ENCODE data around the gene PIK3R1. TPM values are rescaled to one million over a fixed set of nuclear protein-coding genes. Genes with fewer than 3 reads are reported as not detected.

Gene PIK3R1
- 15.0 and 19.8 TPM in 2 replicates for total RNA-seq (2014; rRNA removed; shearing (Covaris generic))

DNA sequence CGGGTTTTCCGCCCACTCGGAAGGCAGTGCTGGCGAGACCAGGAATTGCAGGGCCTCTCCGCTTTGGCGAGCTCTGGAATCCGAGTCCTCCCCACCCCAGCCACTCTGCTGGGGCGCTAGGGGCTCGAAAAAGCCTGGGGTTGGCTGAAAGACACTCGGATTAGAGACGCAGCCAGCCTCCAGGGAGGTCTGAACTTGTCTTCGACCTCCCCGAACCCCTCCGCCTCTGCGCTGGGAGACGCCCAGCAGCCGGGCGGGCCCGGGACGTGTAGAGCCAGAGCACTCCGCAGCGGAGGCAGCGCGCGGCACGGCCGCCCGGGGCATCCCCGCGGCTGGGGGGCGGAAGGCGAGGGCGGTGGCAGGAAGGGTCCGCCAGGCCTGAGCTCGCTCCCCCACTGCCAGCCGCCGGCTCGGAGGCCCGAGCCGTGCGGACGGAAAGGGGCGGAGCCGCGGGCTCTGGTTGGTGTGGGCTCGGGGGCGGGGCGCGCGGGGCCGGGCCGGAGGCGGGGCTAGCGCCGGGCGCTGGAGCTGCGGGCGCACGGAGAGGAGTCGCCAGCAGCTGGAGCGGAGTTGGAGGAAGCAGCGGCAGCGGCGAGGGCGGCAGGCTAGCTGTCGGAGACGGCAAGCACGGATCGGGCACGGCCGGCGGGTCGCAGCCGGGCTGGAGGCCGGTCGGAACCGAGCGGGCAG lies at the start of gene PIK3R1:
PIK3R1 (plus strand) TSS at position 549 of the 690 bp plus-strand sequence. CDS start 10,920 bp downstream, outside the sequence.
- Histone ChIP-seq H3K27me3 (ENCODE audit: control insufficient read depth, insufficient read depth, low read length) (peaks cover 9% of the 10 kb centered on the region; the same call in 1 of the 2 replicates), H3K36me3 (replicated peaks; ENCODE audit: control insufficient read depth, insufficient read depth, low read length) (no peaks in the 10 kb centered on the region), H3K4me3 (ENCODE audit: insufficient read depth, low read depth, low read length) (peak within 1 kb of the TSS; percentile 90)
- DNase-seq, result peak; percentile 97

DNA sequence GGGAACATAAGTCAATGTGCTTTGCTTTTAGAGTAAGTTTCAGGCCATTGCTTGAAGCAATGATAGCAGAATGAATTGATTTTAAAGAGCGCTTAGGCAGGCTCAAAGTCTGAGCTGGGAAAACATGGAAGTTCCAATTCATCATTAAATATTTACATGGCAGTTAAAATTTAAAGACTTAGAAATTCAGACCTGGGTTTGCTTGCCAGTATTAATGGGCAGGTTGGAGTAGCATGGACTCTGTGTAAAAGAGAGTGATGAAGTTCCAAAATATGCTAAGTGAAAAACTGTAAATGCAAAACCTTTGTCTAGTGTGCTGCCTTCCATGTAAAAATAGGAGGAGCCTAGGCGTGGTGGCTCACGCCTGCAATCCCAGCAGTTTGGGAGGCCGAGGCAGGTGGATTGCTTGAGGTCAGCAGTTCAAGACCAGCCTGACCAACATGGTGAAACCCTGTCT lies 48.3 kb upstream of the PIK3R1 start:
- no peak overlapping the region for H3K4me3 ChIP-seq (ENCODE audit: insufficient read depth, low read depth, low read length)
- no peak for DNase-seq
- H3K27me3 ChIP-seq (ENCODE audit: control insufficient read depth, insufficient read depth, low read length), result no peaks in the 10 kb centered on the region
- H3K36me3 ChIP-seq (replicated peaks; ENCODE audit: control insufficient read depth, insufficient read depth, low read length), result no peaks in the 10 kb centered on the region

- no peak overlapping the region for H3K4me3 ChIP-seq (ENCODE audit: insufficient read depth, low read depth, low read length)
- H3K27me3 ChIP-seq (ENCODE audit: control insufficient read depth, insufficient read depth, low read length), result no peaks in the 10 kb centered on the region
- DNase-seq, result peak; percentile 49
Observed at GRCh38 chr5:68169903-68170302, 45.7 kb upstream of the PIK3R1 start.

DNA sequence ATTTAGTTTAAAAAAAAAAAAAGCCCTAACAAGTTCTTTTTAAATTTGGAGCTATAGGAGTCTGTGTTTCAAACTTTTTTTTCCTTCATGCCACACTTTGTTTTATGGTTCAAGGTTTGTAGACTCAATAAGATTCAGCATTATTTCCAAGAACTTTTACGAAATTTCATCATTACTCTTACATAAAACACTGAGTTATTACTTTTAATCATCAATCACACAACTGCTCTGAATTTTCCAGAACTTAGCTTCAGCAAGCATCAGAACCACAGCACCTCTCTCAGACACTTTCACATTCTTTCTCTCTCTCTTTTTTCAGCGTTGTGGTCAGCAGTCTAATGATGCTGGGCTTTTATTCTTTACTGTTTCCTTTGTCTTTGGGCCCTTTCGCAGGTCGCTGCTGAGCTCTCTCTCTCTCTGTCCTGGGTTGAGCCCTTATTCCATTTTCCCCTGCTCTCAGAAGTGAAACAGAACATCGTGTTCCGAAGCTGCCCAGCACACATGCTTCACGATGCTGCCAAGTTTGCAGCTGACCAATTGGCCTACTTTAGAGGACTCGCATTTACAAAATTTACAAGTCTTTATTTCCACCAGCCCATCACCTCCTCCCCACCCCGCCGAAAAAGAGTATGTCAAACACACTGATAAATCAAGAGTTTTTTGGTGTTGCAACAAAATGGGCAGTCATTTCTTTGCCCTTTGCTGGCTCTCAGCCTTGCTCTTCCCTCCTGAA lies 44.6 kb upstream of the PIK3R1 start:
- DNase-seq, result no peak
- Histone ChIP-seq H3K27me3 (ENCODE audit: control insufficient read depth, insufficient read depth, low read length) (no peaks in the 10 kb centered on the region), H3K4me3 (ENCODE audit: insufficient read depth, low read depth, low read length) (no peak overlapping the region)

More at GRCh38 chr5:68169903-68170302, 45.7 kb upstream of the PIK3R1 start:
- no peaks in the 10 kb centered on the region for H3K36me3 ChIP-seq (replicated peaks; ENCODE audit: control insufficient read depth, insufficient read depth, low read length)

GRCh38 chr5:68172314-68172713 lies 43.2 kb upstream of the PIK3R1 start:
- no peak for DNase-seq
- Histone ChIP-seq H3K4me3 (ENCODE audit: insufficient read depth, low read depth, low read length) (no peak overlapping the region), H3K27me3 (ENCODE audit: control insufficient read depth, insufficient read depth, low read length) (no peaks in the 10 kb centered on the region), H3K36me3 (replicated peaks; ENCODE audit: control insufficient read depth, insufficient read depth, low read length) (no peaks in the 10 kb centered on the region)

More for the DNA sequence above, 44.6 kb upstream of the PIK3R1 start:
- no peaks in the 10 kb centered on the region for H3K36me3 ChIP-seq (replicated peaks; ENCODE audit: control insufficient read depth, insufficient read depth, low read length)

DNA sequence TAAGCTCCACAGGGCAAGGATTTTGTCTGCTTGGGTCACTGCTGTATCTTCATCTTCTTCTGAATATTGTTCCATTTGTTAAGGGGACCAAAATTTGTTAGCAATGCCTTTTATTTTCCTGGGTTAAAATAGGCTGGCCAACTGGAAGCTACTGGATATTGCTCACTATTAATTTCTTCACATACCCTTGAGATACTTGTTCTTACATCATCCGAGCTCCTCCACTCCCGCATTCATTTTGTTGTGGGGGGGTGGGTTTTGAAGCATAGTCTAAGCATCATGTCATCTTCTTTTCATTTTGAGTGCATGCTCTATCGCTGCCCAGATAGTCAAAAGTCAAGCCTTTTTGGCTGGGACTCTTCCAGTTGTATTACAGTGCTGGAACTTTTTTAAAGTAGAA lies 42.5 kb upstream of the PIK3R1 start:
- H3K36me3 ChIP-seq (replicated peaks; ENCODE audit: control insufficient read depth, insufficient read depth, low read length), result no peaks in the 10 kb centered on the region
- H3K27me3 ChIP-seq (ENCODE audit: control insufficient read depth, insufficient read depth, low read length), result no peaks in the 10 kb centered on the region
- DNase-seq, result no peak
- no peak overlapping the region for H3K4me3 ChIP-seq (ENCODE audit: insufficient read depth, low read depth, low read length)

DNA sequence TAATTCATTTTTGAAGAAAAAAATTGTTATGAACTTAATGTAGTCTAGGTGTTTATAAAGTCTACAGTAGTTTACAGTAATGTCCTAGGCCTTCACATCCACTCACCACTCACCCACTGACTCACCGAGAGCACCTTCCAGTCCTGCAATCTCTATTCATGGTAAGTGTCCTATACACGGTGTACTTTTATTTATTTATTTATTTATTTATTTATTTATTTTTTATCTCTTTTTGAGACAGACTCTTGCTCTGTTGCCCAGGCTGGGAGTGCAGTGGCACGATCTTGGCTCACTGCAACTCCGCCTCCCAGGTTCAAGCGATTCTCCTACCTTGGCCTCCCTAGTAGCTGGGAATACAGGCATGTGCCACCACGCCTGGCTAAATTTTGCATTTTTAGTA lies 39.3 kb upstream of the PIK3R1 start:
- no peaks in the 10 kb centered on the region for H3K27me3 ChIP-seq (ENCODE audit: control insufficient read depth, insufficient read depth, low read length)
- no peak for DNase-seq
- no peak overlapping the region for H3K4me3 ChIP-seq (ENCODE audit: insufficient read depth, low read depth, low read length)
- H3K36me3 ChIP-seq (replicated peaks; ENCODE audit: control insufficient read depth, insufficient read depth, low read length), result no peaks in the 10 kb centered on the region

- no peaks in the 10 kb centered on the region for H3K36me3 ChIP-seq (replicated peaks; ENCODE audit: control insufficient read depth, insufficient read depth, low read length)
- no peak overlapping the region for H3K4me3 ChIP-seq (ENCODE audit: insufficient read depth, low read depth, low read length)
- DNase-seq, result no peak
- no peaks in the 10 kb centered on the region for H3K27me3 ChIP-seq (ENCODE audit: control insufficient read depth, insufficient read depth, low read length)
Observed at GRCh38 chr5:68176802-68177479, 38.6 kb upstream of the PIK3R1 start.

- no peak overlapping the region for H3K4me3 ChIP-seq (ENCODE audit: insufficient read depth, low read depth, low read length)
- DNase-seq, result no peak
- H3K36me3 ChIP-seq (replicated peaks; ENCODE audit: control insufficient read depth, insufficient read depth, low read length), result no peaks in the 10 kb centered on the region
- H3K27me3 ChIP-seq (ENCODE audit: control insufficient read depth, insufficient read depth, low read length), result no peaks in the 10 kb centered on the region
Observed at GRCh38 chr5:68177676-68178075, 37.9 kb upstream of the PIK3R1 start.

GRCh38 chr5:68178579-68178978 lies 37.0 kb upstream of the PIK3R1 start:
- no peaks in the 10 kb centered on the region for H3K36me3 ChIP-seq (replicated peaks; ENCODE audit: control insufficient read depth, insufficient read depth, low read length)
- H3K4me3 ChIP-seq (ENCODE audit: insufficient read depth, low read depth, low read length), result no peak overlapping the region
- DNase-seq, result no peak
- H3K27me3 ChIP-seq (ENCODE audit: control insufficient read depth, insufficient read depth, low read length), result no peaks in the 10 kb centered on the region

- Histone ChIP-seq H3K4me3 (ENCODE audit: insufficient read depth, low read depth, low read length) (no peak overlapping the region), H3K36me3 (replicated peaks; ENCODE audit: control insufficient read depth, insufficient read depth, low read length) (no peaks in the 10 kb centered on the region), H3K27me3 (ENCODE audit: control insufficient read depth, insufficient read depth, low read length) (no peaks in the 10 kb centered on the region)
- no peak for DNase-seq
Observed at GRCh38 chr5:68180121-68181038, 35.2 kb upstream of the PIK3R1 start.

DNA sequence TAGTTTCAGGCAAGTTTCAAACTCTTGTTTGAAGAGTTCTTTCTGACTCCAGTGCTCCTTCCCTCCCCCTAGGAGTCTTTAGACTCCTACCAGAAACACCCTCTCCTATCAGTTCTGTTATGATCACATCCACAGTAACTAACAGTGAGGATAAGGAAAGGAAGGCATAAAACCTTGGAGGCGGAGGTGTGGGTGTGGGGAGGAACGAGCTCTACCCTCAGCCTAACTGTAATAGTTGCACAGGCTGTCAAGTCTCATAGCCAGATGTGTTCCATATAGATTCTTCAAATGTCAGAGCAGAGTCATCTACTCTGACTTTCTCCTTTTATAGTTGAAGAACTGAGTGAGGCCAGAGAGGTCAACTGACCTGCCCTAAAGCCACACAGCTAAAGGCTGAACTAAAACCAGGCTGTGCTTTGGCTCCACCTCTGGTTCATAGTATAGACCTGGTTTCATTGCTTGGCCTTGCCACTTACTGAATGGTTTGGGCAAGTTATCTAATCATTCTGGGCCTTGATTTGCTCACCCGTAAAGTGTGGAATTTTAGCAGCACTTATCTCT lies 34.4 kb upstream of the PIK3R1 start:
- H3K36me3 ChIP-seq (replicated peaks; ENCODE audit: control insufficient read depth, insufficient read depth, low read length), result no peaks in the 10 kb centered on the region
- no peak for DNase-seq

DNA sequence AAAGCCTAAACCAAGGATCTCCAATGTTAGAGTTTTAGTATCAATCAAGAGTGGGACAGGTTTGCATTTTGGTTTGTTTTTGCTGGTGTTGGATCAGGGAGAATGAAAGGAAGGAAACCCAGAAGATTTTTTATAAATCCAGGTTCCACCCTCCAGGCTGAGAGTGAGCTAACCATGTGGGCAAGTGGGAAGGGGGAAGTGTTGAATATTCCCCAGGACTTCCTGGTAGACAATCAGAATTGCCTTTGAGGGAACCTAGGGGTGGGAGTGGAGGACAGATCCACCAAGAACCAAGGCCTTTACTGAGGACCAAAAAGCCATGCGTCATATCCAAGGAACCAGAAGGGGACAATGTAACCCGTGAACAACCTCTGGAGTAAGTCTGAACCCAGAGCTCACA lies 33.5 kb upstream of the PIK3R1 start:
- no peak for DNase-seq
- Histone ChIP-seq H3K4me3 (ENCODE audit: insufficient read depth, low read depth, low read length) (no peak overlapping the region), H3K27me3 (ENCODE audit: control insufficient read depth, insufficient read depth, low read length) (no peaks in the 10 kb centered on the region), H3K36me3 (replicated peaks; ENCODE audit: control insufficient read depth, insufficient read depth, low read length) (no peaks in the 10 kb centered on the region)

More for the DNA sequence above, 34.4 kb upstream of the PIK3R1 start:
- Histone ChIP-seq H3K27me3 (ENCODE audit: control insufficient read depth, insufficient read depth, low read length) (no peaks in the 10 kb centered on the region), H3K4me3 (ENCODE audit: insufficient read depth, low read depth, low read length) (no peak overlapping the region)

DNA sequence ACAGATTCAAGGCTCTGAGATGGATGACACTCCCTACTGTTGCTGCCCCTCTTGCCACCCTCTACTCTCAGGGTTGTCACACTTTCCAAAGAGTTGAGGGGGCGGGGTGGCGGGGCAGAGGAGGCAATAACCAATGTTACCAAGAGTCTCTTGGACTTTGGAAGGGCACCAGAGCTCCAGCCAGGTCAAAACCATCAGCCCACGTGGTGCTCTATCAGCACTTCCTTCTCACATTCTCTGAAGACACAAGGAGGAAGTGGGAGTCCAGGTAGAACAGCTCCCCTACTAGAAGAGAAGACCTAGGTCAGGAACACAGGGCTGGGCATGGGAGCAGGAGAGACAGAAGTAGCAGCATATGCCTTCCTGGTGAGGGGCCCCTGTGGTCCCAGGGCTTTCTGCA lies 33.0 kb upstream of the PIK3R1 start:
- Histone ChIP-seq H3K4me3 (ENCODE audit: insufficient read depth, low read depth, low read length) (no peak overlapping the region), H3K36me3 (replicated peaks; ENCODE audit: control insufficient read depth, insufficient read depth, low read length) (no peaks in the 10 kb centered on the region), H3K27me3 (ENCODE audit: control insufficient read depth, insufficient read depth, low read length) (no peaks in the 10 kb centered on the region)
- DNase-seq, result no peak

All from H7 (cell line).